ENCODE measurements around the gene PLCG2.
"Not testable (repeated sequence)": the region's sequence is repeated elsewhere in the genome, so short reads cannot be mapped to it uniquely, and the experiment has no call there.

PLCG2 gene

DNA sequence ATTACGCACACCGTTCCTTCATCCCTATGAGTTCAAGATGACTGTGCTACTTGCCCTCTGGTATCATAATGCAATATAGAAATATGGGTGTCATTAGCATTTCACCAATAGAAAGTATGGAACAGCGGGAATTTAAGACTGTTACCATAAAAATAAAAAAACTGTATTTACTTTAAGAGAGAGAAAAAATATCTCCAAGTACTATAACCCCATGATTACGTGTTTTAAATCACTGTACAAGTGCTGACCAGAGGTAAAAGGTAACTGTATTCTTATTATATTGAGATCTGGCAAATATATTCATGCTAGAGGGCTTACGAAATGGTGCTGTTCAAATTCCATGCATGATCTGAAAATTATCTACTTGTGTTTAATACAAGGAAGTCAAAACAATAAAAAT, 226.9 kb downstream of the PLCG2 start:
- ChIA-PET CTCF (interaction anchor here (1.4 kb wide), 1 partner anchor 9 kb away, joined by 4 read pairs; no protein-coding TSS in a partner anchor), POLR2A (no interaction called here)
- TF ChIP-seq, protein P1, sequence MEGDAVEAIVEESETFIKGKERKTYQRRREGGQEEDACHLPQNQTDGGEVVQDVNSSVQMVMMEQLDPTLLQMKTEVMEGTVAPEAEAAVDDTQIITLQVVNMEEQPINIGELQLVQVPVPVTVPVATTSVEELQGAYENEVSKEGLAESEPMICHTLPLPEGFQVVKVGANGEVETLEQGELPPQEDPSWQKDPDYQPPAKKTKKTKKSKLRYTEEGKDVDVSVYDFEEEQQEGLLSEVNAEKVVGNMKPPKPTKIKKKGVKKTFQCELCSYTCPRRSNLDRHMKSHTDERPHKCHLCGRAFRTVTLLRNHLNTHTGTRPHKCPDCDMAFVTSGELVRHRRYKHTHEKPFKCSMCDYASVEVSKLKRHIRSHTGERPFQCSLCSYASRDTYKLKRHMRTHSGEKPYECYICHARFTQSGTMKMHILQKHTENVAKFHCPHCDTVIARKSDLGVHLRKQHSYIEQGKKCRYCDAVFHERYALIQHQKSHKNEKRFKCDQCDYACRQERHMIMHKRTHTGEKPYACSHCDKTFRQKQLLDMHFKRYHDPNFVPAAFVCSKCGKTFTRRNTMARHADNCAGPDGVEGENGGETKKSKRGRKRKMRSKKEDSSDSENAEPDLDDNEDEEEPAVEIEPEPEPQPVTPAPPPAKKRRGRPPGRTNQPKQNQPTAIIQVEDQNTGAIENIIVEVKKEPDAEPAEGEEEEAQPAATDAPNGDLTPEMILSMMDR (IDR thresholded peaks at IDR 0.05; ENCODE audit: control extremely low read depth, extremely low read depth, low read depth, missing control alignments), result no peak
- DNase-seq (ENCODE audit: extremely low spot score), result no peak

DNA sequence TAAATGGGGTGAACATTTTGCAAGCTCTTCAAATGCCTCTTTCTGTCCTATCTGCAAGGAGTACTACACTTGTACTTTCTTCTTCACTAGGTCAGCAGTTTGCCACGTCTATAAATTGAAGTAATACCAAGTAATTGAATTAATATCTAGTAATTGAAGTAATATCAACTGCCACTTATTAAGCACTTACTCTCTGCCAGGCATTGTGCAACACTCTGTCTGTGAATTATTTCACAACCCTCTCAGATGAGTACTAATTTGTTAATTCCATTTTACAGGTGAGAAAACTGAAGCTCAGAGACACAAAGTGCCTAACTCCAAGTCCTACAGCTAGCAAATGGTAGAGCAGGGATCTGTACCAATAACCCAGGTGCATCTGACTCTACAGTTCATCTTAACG, 228.1 kb downstream of the PLCG2 start:
- TF ChIP-seq, protein P1 (IDR thresholded peaks at IDR 0.05; ENCODE audit: control extremely low read depth, extremely low read depth, low read depth, missing control alignments), result no peak

GRCh38 chr16:82008957-82009592, 230.0 kb downstream of the PLCG2 start:
- TF ChIP-seq, protein P1 (IDR thresholded peaks at IDR 0.05; ENCODE audit: control extremely low read depth, extremely low read depth, low read depth, missing control alignments), result no peak
- DNase-seq (ENCODE audit: extremely low spot score), result no peak
- ChIA-PET POLR2A (no interaction called here), CTCF (no interaction called here)

More for the DNA sequence above, 228.1 kb downstream of the PLCG2 start:
- ChIA-PET POLR2A (no interaction called here), CTCF (interaction anchor here (0.8 to 1.4 kb wide), 2 partner anchors 10 to 16 kb away, joined by 3 to 4 read pairs; no protein-coding TSS in a partner anchor)
- no peak for DNase-seq (ENCODE audit: extremely low spot score)

GRCh38 chr16:82009789-82010188, 230.7 kb downstream of the PLCG2 start:
- DNase-seq (ENCODE audit: extremely low spot score); POLR2A ChIA-PET; CTCF ChIA-PET: not testable (repeated sequence)

- ChIA-PET CTCF (no interaction called here), POLR2A (no interaction called here)
- TF ChIP-seq, protein P1 (IDR thresholded peaks at IDR 0.05; ENCODE audit: control extremely low read depth, extremely low read depth, low read depth, missing control alignments), result no peak
- no peak for DNase-seq (ENCODE audit: extremely low spot score)
Observed at GRCh38 chr16:82010649-82011048, 231.6 kb downstream of the PLCG2 start.

DNA sequence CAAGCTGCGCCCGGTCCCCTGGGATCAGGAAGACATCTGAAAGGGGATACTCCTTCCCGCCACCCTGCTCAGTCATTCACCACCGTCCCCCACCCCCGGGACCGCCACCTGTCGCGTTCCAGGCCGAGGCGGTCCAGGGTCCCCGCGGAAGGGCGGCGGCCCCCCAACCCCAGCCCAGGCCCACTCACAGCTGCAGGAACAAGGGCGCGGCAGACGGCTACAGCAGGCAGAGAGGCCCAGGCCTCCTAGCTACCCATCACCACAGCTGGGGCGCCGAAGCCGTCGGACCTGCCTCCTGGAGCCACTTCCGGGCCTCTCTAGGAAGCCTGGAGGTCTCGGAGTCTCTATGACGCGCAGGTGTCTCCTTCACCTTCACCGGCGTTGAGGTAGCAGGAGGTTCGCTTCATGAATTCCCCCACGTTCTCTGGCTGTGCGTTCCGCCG, 232.1 kb downstream of the PLCG2 start, which contains the start of gene SDR42E1:
TSS of gene SDR42E1 (minus strand) at position 272 of the 443 bp plus-strand sequence. CDS start 10,612 bp downstream, outside the sequence.
- ChIA-PET POLR2A (no interaction called here), CTCF (no interaction called here)

More for the DNA sequence above, 232.1 kb downstream of the PLCG2 start, which contains the start of gene SDR42E1:
- DNase-seq (ENCODE audit: extremely low spot score), result peak; percentile 66
- TF ChIP-seq, protein P1 (IDR thresholded peaks at IDR 0.05; ENCODE audit: control extremely low read depth, extremely low read depth, low read depth, missing control alignments), result no peak
